Right lobe of liver (tissue), 6 donors: ENCODE results near the gene STX17. TPM values are rescaled to one million over a fixed set of nuclear protein-coding genes. Genes with fewer than 3 reads are reported as not detected.

Experiments used
- ATAC-seq, 4 donors: fragments of 200-7000 bp; cut with Tn5 transposase; one replicate each; pipeline ENCODE4 v1.9.1; 2020; ENCODE audit warnings: mild to moderate bottlenecking in 4 of 4, moderate library complexity in 4 of 4
- DNase-seq, 3 donors: peaks; one replicate each; pipeline ENCODE4 v3.0.0-alpha.2; 2020
- H3K27ac ChIP-seq, 3 donors: fragments of 200-600 bp; one replicate each; pipeline ENCODE4 v1.8.0; 2022
- H3K27me3 ChIP-seq, 2 donors: fragments of 200-600 bp; one replicate each; pipeline ENCODE4 v1.8.0; 2022
- H3K36me3 ChIP-seq, 4 donors: fragments of 200-600 bp; sonication (generic) in 1 of 4; one replicate each; pipeline versions ENCODE4 v1.5.1 to v1.8.0; 2017 to 2022; ENCODE audit warnings: control low read depth in 1 of 4
- H3K4me1 ChIP-seq, 4 donors: fragments of 200-600 bp; sonication (generic) in 1 of 4; one replicate each; pipeline versions ENCODE4 v1.5.1 to v1.8.0; 2017 to 2022; ENCODE audit warnings: control low read depth in 1 of 4
- H3K4me3 ChIP-seq, 3 donors: fragments of 200-600 bp; one replicate each; pipeline ENCODE4 v1.8.0; 2022
- H3K9me3 ChIP-seq, 4 donors: fragments of 200-600 bp; sonication (generic) in 1 of 4; one replicate each; pipeline versions ENCODE4 v1.5.1 to v1.8.0; 2017 to 2022; ENCODE audit warnings: control low read depth in 1 of 4
- CTCF ChIP-seq, 4 donors: fragments of 200-600 bp in 3 of 4; fragments of 450-650 bp in 1 of 4; IDR thresholded peaks; one replicate each; pipeline versions ENCODE4 v1.5.1 to v1.8.0; 2016 to 2022; ENCODE audit warnings: antibody characterized with exemption in 4 of 4, mild to moderate bottlenecking in 2 of 4
- POLR2A ChIP-seq: fragments of 450-650 bp; IDR thresholded peaks from one replicate; pipeline ENCODE4 v1.6.1; 2017; ENCODE audit warnings: antibody characterized with exemption, mild to moderate bottlenecking
- WGBS: methylation state at CpG from one replicate; pipeline ENCODE4 v1.1.6; 2018; ENCODE audit warnings: low coverage, low lambda C conversion rate; ENCODE audit not compliant: insufficient coverage; ENCODE audit errors: missing lambda C conversion rate; 5-methylcytosine and 5-hydroxymethylcytosine counted together
- intact Hi-C, 2 donors: fragments of 100-400 bp; cut with DNase I; formaldehyde crosslinking; loops; one replicate each; pipeline versions ENCODE4 v1.11.2 to v1.14.1; 2022
- total RNA-seq, 6 experiments: library from RNA; depleted of rRNA in 2 of 6; stranded (reverse); fragments of >200 nt in 2 of 6; fragmentation: NEBNext Ultra II Directional in 3 of 6; extraction: Animal tissue kit (Norgen Biotek cat#: 25700) in 3 of 6; gene quantifications; one replicate each; pipeline versions ENCODE4 v1.1.0 to v1.2.4, GENCODE V29; 2016 to 2023
- donor health status: DM: no; HTN: yes; CAD: no.
- donor health status: DM: no; HTN: no; CAD: no.
- donor health status: DM: no; HTN: no; CAD: no.
- donor health status: DM: no; HTN: yes; CAD: no.
- donor health status: DM: no; HTN: yes; CAD: no.

STX17 gene
- total RNA-seq, 6 experiments from 2014 or later = 19.9 to 28.2 (median 23.2) TPM

GRCh38 chr9:99948896-99949295 is 42.4 kb downstream of the STX17 start:
- no peaks in the 10 kb centered on the region for H3K9me3 ChIP-seq
- intact Hi-C loops = no loop called here
- H3K4me1 ChIP-seq = no peaks in the 10 kb centered on the region
- ATAC-seq (peak in 2 of 4 donors; percentile 56 to 64), DNase-seq (no peak)
- H3K36me3 ChIP-seq = peaks cover 0 to 12% (median 2%) of the 10 kb centered on the region in 4 donors
- H3K27ac ChIP-seq = no peak overlapping the region
- H3K4me3 ChIP-seq = no peak overlapping the region
- H3K27me3 ChIP-seq = no peaks in the 10 kb centered on the region
- TF ChIP-seq CTCF (IDR thresholded peaks at IDR 0.05) = no peak
- TF ChIP-seq POLR2A = no peak

GRCh38 chr9:99953861-99954507 is 47.5 kb downstream of the STX17 start:
- WGBS = 68% methylated on average over 3 of the region's 3 CpGs
- no peaks in the 10 kb centered on the region for H3K9me3 ChIP-seq
- no peak overlapping the region for H3K4me3 ChIP-seq
- no peak for TF ChIP-seq POLR2A
- no peak for TF ChIP-seq CTCF (IDR thresholded peaks at IDR 0.05)
- H3K36me3 ChIP-seq = peaks cover 0 to 12% (median 2%) of the 10 kb centered on the region in 4 donors
- intact Hi-C loops = no loop called here
- ATAC-seq (no peak), DNase-seq (no peak)
- H3K27ac ChIP-seq = no peak overlapping the region
- H3K27me3 ChIP-seq = no peaks in the 10 kb centered on the region
- no peaks in the 10 kb centered on the region for H3K4me1 ChIP-seq

GRCh38 chr9:99954819-99955218 is 48.4 kb downstream of the STX17 start:
- peaks cover 0 to 12% (median 2%) of the 10 kb centered on the region in 4 donors for H3K36me3 ChIP-seq
- no peaks in the 10 kb centered on the region for H3K9me3 ChIP-seq
- no peak for ATAC-seq
- TF ChIP-seq POLR2A (no peak), CTCF (IDR thresholded peaks at IDR 0.05) (no peak)
- no peak for DNase-seq
- no peak overlapping the region for H3K27ac ChIP-seq
- intact Hi-C loops = no loop called here
- WGBS = 62% methylated on average over 1 of the region's 1 CpG
- no peaks in the 10 kb centered on the region for H3K4me1 ChIP-seq
- no peaks in the 10 kb centered on the region for H3K27me3 ChIP-seq
- no peak overlapping the region for H3K4me3 ChIP-seq

- H3K4me3 ChIP-seq = no peak overlapping the region
- peaks cover 0 to 12% (median 2%) of the 10 kb centered on the region in 4 donors for H3K36me3 ChIP-seq
- H3K9me3 ChIP-seq = no peaks in the 10 kb centered on the region
- H3K27me3 ChIP-seq = no peaks in the 10 kb centered on the region
- intact Hi-C loops = no loop called here
- WGBS = 73% methylated on average over 4 of the region's 4 CpGs
- no peak for DNase-seq
- ATAC-seq = no peak
- TF ChIP-seq POLR2A (no peak), CTCF (IDR thresholded peaks at IDR 0.05) (no peak)
- H3K27ac ChIP-seq = no peak overlapping the region
- H3K4me1 ChIP-seq = no peaks in the 10 kb centered on the region
Observed at GRCh38 chr9:99955606-99956005, 49.2 kb downstream of the STX17 start.
